Activated T-helper 17 cell treated with anti-CD3 and anti-CD28 coated beads, Interleukin-2, amount 50 U/mL, for 72 hours (primary cell): ENCODE measurements around the gene LRP5. TPM values are rescaled to one million over a fixed set of nuclear protein-coding genes. Genes with fewer than 3 reads are reported as not detected.
A peak's percentile ranks its signal among the peaks of the same experiment; 100 is the strongest.
"Not testable (repeated sequence)": the region's sequence is repeated elsewhere in the genome, so short reads cannot be mapped to it uniquely, and the experiment has no call there.

Experiments used
- ATAC-seq: fragments of 150-1000 bp; cut with Tn5 transposase; replicated peaks from 2 replicates; pipeline ENCODE4 v1.10.0; 2021; ENCODE audit warnings: mild to moderate bottlenecking, moderate library complexity
- H3K27ac Mint-ChIP-seq: one replicate; pipeline ENCODE4 v1.8.0; 2022; ENCODE audit warnings: mixed read lengths
- H3K27me3 Mint-ChIP-seq: one replicate; pipeline ENCODE4 v1.8.0; 2022; ENCODE audit warnings: mixed read lengths
- H3K36me3 Mint-ChIP-seq: one replicate; pipeline ENCODE4 v1.8.0; 2022; ENCODE audit warnings: low read depth, mild to moderate bottlenecking, mixed read lengths
- H3K4me1 Mint-ChIP-seq: one replicate; pipeline ENCODE4 v1.8.0; 2022; ENCODE audit warnings: mixed read lengths
- H3K4me3 Mint-ChIP-seq: one replicate; pipeline ENCODE4 v1.8.0; 2022; ENCODE audit warnings: mild to moderate bottlenecking, mixed read lengths
- H3K9me3 Mint-ChIP-seq: one replicate; pipeline ENCODE4 v1.8.0; 2022; ENCODE audit warnings: mixed read lengths
- total RNA-seq, 2 donors: library from RNA; stranded (reverse); gene quantifications; one replicate each; pipeline ENCODE4 v1.2.3, GENCODE V29; 2022

The LRP5 gene
- total RNA-seq, 2 donors from 2014 or later: 4.6 to 6.0 TPM

GRCh38 chr11:68447015-68447801, 134.8 kb downstream of the LRP5 start:
- Mint-ChIP-seq H3K4me1 (peaks cover 12% of the 10 kb centered on the region), H3K4me3 (peak overlapping the region; percentile 17), H3K36me3 (no peaks in the 10 kb centered on the region), H3K9me3 (no peaks in the 10 kb centered on the region), H3K27ac (peak overlapping the region; percentile 62), H3K27me3 (no peaks in the 10 kb centered on the region)
- peak; percentile 99 for ATAC-seq

GRCh38 chr11:68447914-68448313, 135.5 kb downstream of the LRP5 start:
- peaks cover 12% of the 10 kb centered on the region for H3K4me1 Mint-ChIP-seq
- not testable (repeated sequence) for H3K36me3 Mint-ChIP-seq

GRCh38 chr11:68448604-68449011, 136.2 kb downstream of the LRP5 start:
- Mint-ChIP-seq H3K27me3 (no peaks in the 10 kb centered on the region), H3K27ac (no peak overlapping the region), H3K4me3 (no peak overlapping the region), H3K36me3 (no peaks in the 10 kb centered on the region), H3K9me3 (no peaks in the 10 kb centered on the region), H3K4me1 (peaks cover 12% of the 10 kb centered on the region)
- no peak for ATAC-seq

More at GRCh38 chr11:68447914-68448313, 135.5 kb downstream of the LRP5 start:
- H3K27ac Mint-ChIP-seq: peak overlapping the region; percentile 62
- peak overlapping the region; percentile 17 for H3K4me3 Mint-ChIP-seq
- ATAC-seq, H3K9me3 Mint-ChIP-seq, H3K27me3 Mint-ChIP-seq: not testable (repeated sequence)

GRCh38 chr11:68449951-68450350, 137.6 kb downstream of the LRP5 start:
- no peak for ATAC-seq
- Mint-ChIP-seq H3K27me3 (no peaks in the 10 kb centered on the region), H3K27ac (no peak overlapping the region), H3K9me3 (no peaks in the 10 kb centered on the region), H3K4me1 (peaks cover 12% of the 10 kb centered on the region), H3K36me3 (no peaks in the 10 kb centered on the region), H3K4me3 (no peak overlapping the region)

- H3K27me3 Mint-ChIP-seq: no peaks in the 10 kb centered on the region
Observed at GRCh38 chr11:68450711-68451110, 138.3 kb downstream of the LRP5 start.

GRCh38 chr11:68454767-68455166, 142.4 kb downstream of the LRP5 start:
- no peaks in the 10 kb centered on the region for H3K4me1 Mint-ChIP-seq
- no peaks in the 10 kb centered on the region for H3K27me3 Mint-ChIP-seq
- no peak overlapping the region for H3K27ac Mint-ChIP-seq
- peaks cover under 1% of the 10 kb centered on the region for H3K36me3 Mint-ChIP-seq
- no peak overlapping the region for H3K4me3 Mint-ChIP-seq
- H3K9me3 Mint-ChIP-seq: no peaks in the 10 kb centered on the region
- no peak for ATAC-seq

More at GRCh38 chr11:68450711-68451110, 138.3 kb downstream of the LRP5 start:
- Mint-ChIP-seq H3K36me3 (no peaks in the 10 kb centered on the region), H3K27ac (no peak overlapping the region), H3K4me3 (no peak overlapping the region), H3K4me1 (peaks cover 12% of the 10 kb centered on the region), H3K9me3 (no peaks in the 10 kb centered on the region)
- no peak for ATAC-seq

- Mint-ChIP-seq H3K4me3 (no peak overlapping the region), H3K27me3 (no peaks in the 10 kb centered on the region), H3K9me3 (no peaks in the 10 kb centered on the region), H3K36me3 (peaks cover 7% of the 10 kb centered on the region), H3K27ac (no peak overlapping the region), H3K4me1 (no peaks in the 10 kb centered on the region)
- no peak for ATAC-seq
Observed at GRCh38 chr11:68455485-68455884, 143.1 kb downstream of the LRP5 start.

GRCh38 chr11:68457216-68457897, 145.0 kb downstream of the LRP5 start:
- H3K36me3 Mint-ChIP-seq: peaks cover 18% of the 10 kb centered on the region
- no peak overlapping the region for H3K4me3 Mint-ChIP-seq
- H3K9me3 Mint-ChIP-seq: no peaks in the 10 kb centered on the region
- no peaks in the 10 kb centered on the region for H3K27me3 Mint-ChIP-seq
- H3K4me1 Mint-ChIP-seq: no peaks in the 10 kb centered on the region
- no peak for ATAC-seq
- no peak overlapping the region for H3K27ac Mint-ChIP-seq

GRCh38 chr11:68457898-68458249, 145.5 kb downstream of the LRP5 start:
- Mint-ChIP-seq H3K9me3 (no peaks in the 10 kb centered on the region), H3K4me1 (peaks cover 5% of the 10 kb centered on the region), H3K4me3 (peak overlapping the region; percentile 21), H3K36me3 (peaks cover 23% of the 10 kb centered on the region), H3K27me3 (no peaks in the 10 kb centered on the region), H3K27ac (no peak overlapping the region)
- no peak for ATAC-seq

GRCh38 chr11:68458340-68458739, 145.9 kb downstream of the LRP5 start:
- Mint-ChIP-seq H3K36me3 (peaks cover 27% of the 10 kb centered on the region), H3K4me3 (peak overlapping the region; percentile 21)
- H3K4me1 Mint-ChIP-seq, H3K27ac Mint-ChIP-seq, H3K9me3 Mint-ChIP-seq, H3K27me3 Mint-ChIP-seq, ATAC-seq: not testable (repeated sequence)

GRCh38 chr11:68459886-68460740, 147.7 kb downstream of the LRP5 start:
- Mint-ChIP-seq H3K36me3 (peaks cover 44% of the 10 kb centered on the region), H3K27ac (peak overlapping the region; percentile 95), H3K4me1 (peaks cover 11% of the 10 kb centered on the region), H3K27me3 (no peaks in the 10 kb centered on the region), H3K4me3 (peak overlapping the region; percentile 90), H3K9me3 (no peaks in the 10 kb centered on the region)
- peak; percentile 94 for ATAC-seq

GRCh38 chr11:68460741-68461574, 148.6 kb downstream of the LRP5 start, which contains the start of gene PPP6R3:
Gene PPP6R3 (plus strand): TSS chr11:68460752. CDS start chr11:68537665, 76,913 bp downstream.
- peak; percentile 45 for ATAC-seq
- H3K27me3 Mint-ChIP-seq: no peaks in the 10 kb centered on the region
- no peaks in the 10 kb centered on the region for H3K9me3 Mint-ChIP-seq
- H3K4me1 Mint-ChIP-seq: peaks cover 18% of the 10 kb centered on the region
- H3K27ac Mint-ChIP-seq: peak within 1 kb of the TSS; percentile 95
- H3K36me3 Mint-ChIP-seq: peaks cover 51% of the 10 kb centered on the region
- H3K4me3 Mint-ChIP-seq: peak within 1 kb of the TSS; percentile 90

GRCh38 chr11:68461575-68461917, 149.2 kb downstream of the LRP5 start:
- H3K4me1 Mint-ChIP-seq: peaks cover 20% of the 10 kb centered on the region

GRCh38 chr11:68463714-68464113, 151.3 kb downstream of the LRP5 start:
- H3K27me3 Mint-ChIP-seq: no peaks in the 10 kb centered on the region
- H3K9me3 Mint-ChIP-seq: no peaks in the 10 kb centered on the region
- H3K4me3 Mint-ChIP-seq: peak overlapping the region; percentile 81
- peaks cover 74% of the 10 kb centered on the region for H3K36me3 Mint-ChIP-seq
- H3K27ac Mint-ChIP-seq: peak overlapping the region; percentile 70
- H3K4me1 Mint-ChIP-seq: peaks cover 37% of the 10 kb centered on the region
- ATAC-seq: no peak

More at GRCh38 chr11:68461575-68461917, 149.2 kb downstream of the LRP5 start:
- Mint-ChIP-seq H3K36me3 (peaks cover 53% of the 10 kb centered on the region), H3K27ac (peak overlapping the region; percentile 90), H3K4me3 (peak overlapping the region; percentile 81), H3K9me3 (no peaks in the 10 kb centered on the region), H3K27me3 (no peaks in the 10 kb centered on the region)
- ATAC-seq: no peak
